ENCODE data around the gene C2orf92.

- no peak for TF ChIP-seq EZH2 (IDR thresholded peaks at IDR 0.05; ENCODE audit: insufficient read depth, poor library complexity, severe bottlenecking)
- TF ChIP-seq EZH2phosphoT487 (IDR thresholded peaks at IDR 0.05; ENCODE audit: insufficient read depth, low read depth) = no peak
Observed at GRCh38 chr2:97747285-97747684, 77.8 kb downstream of the C2orf92 start.

All from GM23248 (cell line).